Muscle of leg (tissue), 11 donors: ENCODE results near the gene SPATA2. TPM values are rescaled to one million over a fixed set of nuclear protein-coding genes. Genes with fewer than 3 reads are reported as not detected.

Experiments used
- DNase-seq: peaks from one replicate; pipeline ENCODE4 v3.0.0; 2013
- H3K27ac ChIP-seq: one replicate; pipeline ENCODE4 v1.5.1; 2013; ENCODE audit warnings: mild to moderate bottlenecking, low read length, control low read depth
- H3K27me3 ChIP-seq: one replicate; pipeline ENCODE4 v1.6.1; 2013; ENCODE audit warnings: low read length; ENCODE audit not compliant: control insufficient read depth, insufficient read depth
- H3K36me3 ChIP-seq: one replicate; pipeline ENCODE4 v1.6.1; 2013; ENCODE audit warnings: low read length; ENCODE audit not compliant: control insufficient read depth, insufficient read depth
- H3K4me1 ChIP-seq: one replicate; pipeline ENCODE4 v1.6.1; 2013; ENCODE audit warnings: low read length; ENCODE audit not compliant: control insufficient read depth, insufficient read depth
- H3K4me3 ChIP-seq: one replicate; pipeline ENCODE4 v1.5.1; 2013; ENCODE audit warnings: low read length, control low read depth
- H3K9me3 ChIP-seq: replicated peaks from 2 replicates; pipeline ENCODE4 v1.6.1; 2013; ENCODE audit warnings: low read depth, low read length; ENCODE audit not compliant: control insufficient read depth
- WGBS: methylation state at CpG from one replicate; pipeline ENCODE4 v1.1.5; 2013; ENCODE audit warnings: missing lambda C conversion rate; ENCODE audit not compliant: insufficient coverage; 5-methylcytosine and 5-hydroxymethylcytosine counted together
- polyA plus RNA-seq, 8 donors: library from polyadenylated mRNA; unstranded; fragments of 120-200 nt; gene quantifications; one replicate each; pipeline versions ENCODE4 v1.2.1 to v1.2.3, GENCODE V29; 2013; ENCODE audit warnings: inconsistent platforms in 1 of 8, low replicate concordance in 1 of 8; ENCODE audit not compliant: insufficient read length in 8 of 8, insufficient read depth in 1 of 8
- total RNA-seq: library from RNA; stranded (reverse); fragments of 120-200 nt; gene quantifications from one replicate; pipeline ENCODE4 v1.2.4, GENCODE V29; 2013

Gene SPATA2
- total and polyA plus RNA-seq, 9 donors: 1.9 to 7.1 (median 6.0) TPM

DNA sequence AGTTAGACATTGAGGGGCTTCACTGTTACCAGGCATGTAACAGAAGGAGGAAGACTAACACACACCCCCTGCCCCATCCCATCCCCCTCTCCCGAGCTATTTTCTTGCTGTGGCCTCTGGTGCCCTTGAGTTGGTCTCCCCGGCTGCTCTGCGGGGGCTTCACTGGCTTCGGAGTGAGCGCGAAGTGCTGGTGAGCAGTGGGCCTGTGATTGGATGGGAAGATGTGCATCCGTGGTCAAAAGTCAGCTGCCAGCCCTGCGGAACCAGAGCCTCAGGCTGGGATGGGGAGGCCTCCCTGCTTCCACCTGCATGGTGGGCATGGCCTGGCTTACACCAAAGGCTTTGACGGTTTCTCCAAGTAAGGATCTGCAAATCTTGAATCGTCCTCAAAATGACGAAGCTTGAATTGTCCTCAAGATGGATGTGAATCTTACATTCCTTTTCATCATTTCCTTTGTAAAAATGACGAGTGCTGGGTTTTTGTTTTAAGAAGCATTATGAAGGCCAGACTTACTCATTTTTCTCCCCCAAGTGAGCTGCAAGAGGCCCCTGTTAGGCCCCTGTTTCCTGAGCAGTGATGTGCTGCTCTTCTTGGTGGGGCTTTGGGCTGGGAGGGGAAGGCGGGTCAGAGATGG lies 23.7 kb downstream of the SPATA2 start:
- Histone ChIP-seq H3K27me3 (no peaks in the 10 kb centered on the region), H3K36me3 (peaks cover 24% of the 10 kb centered on the region), H3K27ac (no peak overlapping the region), H3K4me3 (no peak overlapping the region), H3K4me1 (peaks cover 32% of the 10 kb centered on the region), H3K9me3 (no peaks in the 10 kb centered on the region)
- WGBS: 72% methylated on average over 8 of the region's 13 CpGs
- no peak for DNase-seq

DNA sequence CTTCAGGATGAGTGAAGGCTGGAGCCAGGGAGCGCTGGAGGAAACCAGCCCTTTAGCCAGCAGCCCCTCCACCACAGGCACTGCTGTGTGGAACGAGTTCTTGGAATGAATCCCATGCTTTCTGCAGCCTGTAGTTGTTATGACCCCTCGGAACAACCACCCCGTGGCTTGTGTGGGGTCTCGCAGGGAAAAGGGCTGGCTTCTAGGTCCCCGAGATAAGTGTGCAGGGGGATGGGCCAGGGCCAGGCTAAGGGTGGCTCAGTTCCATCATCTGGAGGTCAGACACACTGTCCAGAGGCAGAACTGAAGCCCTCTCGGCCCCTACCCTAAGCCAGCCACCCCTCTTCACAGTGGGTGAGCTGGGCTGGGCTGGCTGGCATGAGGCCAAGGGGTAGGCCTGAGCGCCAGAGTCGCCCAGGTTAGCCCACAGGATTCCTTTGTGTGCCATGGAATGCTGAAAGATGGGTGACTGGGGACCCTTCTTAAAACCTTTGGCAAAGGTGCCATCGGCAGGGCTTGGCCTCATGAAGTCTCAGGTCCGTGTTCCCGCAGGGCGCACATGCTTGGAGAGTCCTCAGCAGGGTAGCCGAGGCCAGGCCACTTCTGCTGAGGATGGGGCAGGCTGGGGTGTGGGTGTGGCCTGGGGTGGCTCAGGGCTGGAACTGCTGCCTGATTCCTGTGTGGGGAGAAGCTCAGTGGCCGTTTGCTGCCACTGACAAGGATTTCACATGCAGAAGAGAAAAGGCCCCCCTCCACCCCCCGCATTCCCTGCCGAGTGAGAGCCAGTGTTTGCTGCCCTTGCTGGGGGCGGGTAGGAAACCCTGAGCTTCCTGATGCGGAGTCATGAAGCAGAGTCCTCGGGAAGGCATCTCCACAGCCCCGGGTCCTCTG lies 24.6 kb downstream of the SPATA2 start:
- H3K4me3 ChIP-seq: no peak overlapping the region
- peaks cover 35% of the 10 kb centered on the region for H3K4me1 ChIP-seq
- no peaks in the 10 kb centered on the region for H3K9me3 ChIP-seq
- DNase-seq: peak; percentile 38
- H3K27ac ChIP-seq: no peak overlapping the region
- whole genome bisulfite sequencing: 52% methylated on average over 14 of the region's 21 CpGs
- H3K36me3 ChIP-seq: peaks cover 31% of the 10 kb centered on the region
- H3K27me3 ChIP-seq: no peaks in the 10 kb centered on the region

DNA sequence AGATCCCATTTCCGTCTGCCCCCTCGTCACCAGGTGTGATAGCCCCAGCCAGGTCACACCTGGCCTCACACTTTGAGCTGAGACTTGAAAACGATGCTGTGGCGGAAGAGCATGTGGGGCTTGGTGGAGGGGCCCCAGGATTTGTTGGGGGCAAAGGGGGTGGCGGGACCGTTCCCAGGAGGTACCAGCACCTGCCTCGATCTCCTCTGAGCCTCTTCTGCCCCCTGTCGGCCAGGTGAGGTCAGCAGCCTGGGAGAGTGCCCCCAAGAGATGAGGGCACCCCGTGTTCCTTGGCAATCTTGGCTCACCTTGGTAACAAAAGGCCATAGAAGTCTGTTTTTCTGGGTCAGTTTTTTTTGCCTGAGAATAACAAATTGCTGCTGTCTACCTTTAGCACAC lies 25.4 kb downstream of the SPATA2 start:
- H3K27ac ChIP-seq: no peak overlapping the region
- H3K4me1 ChIP-seq: peaks cover 35% of the 10 kb centered on the region
- H3K27me3 ChIP-seq: no peaks in the 10 kb centered on the region

GRCh38 chr20:49889001-49889934 lies 26.1 kb downstream of the SPATA2 start:
- DNase-seq: no peak
- no peaks in the 10 kb centered on the region for H3K27me3 ChIP-seq
- no peak overlapping the region for H3K27ac ChIP-seq
- no peaks in the 10 kb centered on the region for H3K9me3 ChIP-seq
- peaks cover 38% of the 10 kb centered on the region for H3K4me1 ChIP-seq
- H3K4me3 ChIP-seq: no peak overlapping the region
- WGBS: 84% methylated on average over 4 of the region's 9 CpGs
- H3K36me3 ChIP-seq: peaks cover 46% of the 10 kb centered on the region

More for the DNA sequence above, 25.4 kb downstream of the SPATA2 start:
- H3K4me3 ChIP-seq: no peak overlapping the region
- no peaks in the 10 kb centered on the region for H3K9me3 ChIP-seq
- WGBS: 57% methylated on average over 7 of the region's 9 CpGs
- DNase-seq: no peak
- H3K36me3 ChIP-seq: peaks cover 39% of the 10 kb centered on the region

GRCh38 chr20:49888212-49889000 lies 26.9 kb downstream of the SPATA2 start:
- Histone ChIP-seq H3K36me3 (peaks cover 52% of the 10 kb centered on the region), H3K27ac (no peak overlapping the region), H3K27me3 (no peaks in the 10 kb centered on the region), H3K9me3 (no peaks in the 10 kb centered on the region), H3K4me3 (no peak overlapping the region), H3K4me1 (peaks cover 38% of the 10 kb centered on the region)
- 54% methylated on average over 16 of the region's 18 CpGs for WGBS
- peak; percentile 57 for DNase-seq

DNA sequence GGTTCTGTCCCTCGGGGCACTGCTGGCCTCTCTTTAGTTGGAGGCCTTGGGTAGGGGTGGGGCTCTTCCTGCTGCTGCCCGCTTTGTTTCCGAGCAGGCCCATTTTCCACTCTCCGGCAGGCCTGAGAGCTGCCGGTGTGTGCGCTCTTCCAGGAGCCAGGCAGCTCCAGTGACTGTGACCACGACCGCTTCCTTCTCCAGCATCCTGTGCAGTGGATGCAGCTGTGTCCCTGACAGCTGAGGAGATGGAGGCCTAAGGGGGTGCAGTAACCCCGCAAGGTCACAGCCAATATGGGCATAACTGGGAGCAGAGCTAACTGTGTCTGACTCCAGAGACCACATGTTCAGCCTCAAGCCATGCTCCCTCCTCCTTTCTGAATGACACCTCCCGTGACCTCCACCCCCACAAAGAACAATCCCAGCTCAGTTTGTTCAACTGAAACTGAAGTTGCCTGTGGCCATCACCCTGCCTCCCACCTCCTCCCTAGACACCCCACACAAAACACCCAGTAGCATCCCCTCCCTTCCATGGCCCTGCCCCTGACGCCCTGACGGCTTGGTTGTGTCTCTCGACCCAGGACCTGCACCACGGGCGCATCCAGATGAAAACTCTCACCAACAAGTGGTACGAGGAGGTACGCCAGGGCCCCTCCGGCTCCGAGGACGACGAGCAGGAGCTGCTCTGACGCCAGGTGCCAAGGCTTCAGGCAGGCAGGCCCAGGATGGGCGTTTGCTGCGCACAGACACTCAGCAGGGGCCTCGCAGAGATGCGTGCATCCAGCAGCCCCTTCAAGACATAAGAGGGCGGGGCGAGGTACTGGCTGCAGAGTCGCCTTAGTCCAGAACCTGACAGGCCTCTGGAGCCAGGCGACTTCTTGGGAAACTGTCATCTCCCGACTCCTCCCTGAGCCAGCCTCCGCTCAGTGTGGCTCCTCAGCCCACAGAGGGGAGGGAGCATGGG lies 27.8 kb downstream of the SPATA2 start:
- Histone ChIP-seq H3K27ac (peak overlapping the region; percentile 72), H3K27me3 (no peaks in the 10 kb centered on the region), H3K4me1 (peaks cover 30% of the 10 kb centered on the region), H3K36me3 (peaks cover 53% of the 10 kb centered on the region), H3K9me3 (no peaks in the 10 kb centered on the region), H3K4me3 (no peak overlapping the region)
- DNase-seq: peak; percentile 54
- WGBS: 69% methylated on average over 26 of the region's 32 CpGs

- Histone ChIP-seq H3K27ac (peak overlapping the region; percentile 72), H3K27me3 (no peaks in the 10 kb centered on the region), H3K4me1 (peaks cover 25% of the 10 kb centered on the region), H3K36me3 (peaks cover 59% of the 10 kb centered on the region), H3K9me3 (no peaks in the 10 kb centered on the region), H3K4me3 (no peak overlapping the region)
- 67% methylated on average over 28 of the region's 30 CpGs for WGBS
- DNase-seq: no peak
These were observed 28.6 kb downstream of the SPATA2 start for GRCh38 chr20:49886571-49887213.

GRCh38 chr20:49885558-49886332 lies 29.6 kb downstream of the SPATA2 start:
- no peak overlapping the region for H3K4me3 ChIP-seq
- H3K27me3 ChIP-seq: no peaks in the 10 kb centered on the region
- peaks cover 63% of the 10 kb centered on the region for H3K36me3 ChIP-seq
- peaks cover 23% of the 10 kb centered on the region for H3K4me1 ChIP-seq
- H3K27ac ChIP-seq: peak overlapping the region; percentile 72
- WGBS: 82% methylated on average over 16 of the region's 16 CpGs
- no peak for DNase-seq
- no peaks in the 10 kb centered on the region for H3K9me3 ChIP-seq
